GM19463 (cell line): ENCODE results near the gene SRF.

Source experiments
- ATAC-seq: cut with Tn5 transposase; IDR thresholded peaks from one replicate; pipeline ENCODE4 v1.9.1; 2021; ENCODE audit warnings: mild to moderate bottlenecking, moderate library complexity; ENCODE audit not compliant: unreplicated experiment

SRF gene

GRCh38 chr6:43207286-43207685 is 36.2 kb downstream of the SRF start:
- ATAC-seq: no peak

- no peak for ATAC-seq
These were observed 40.9 kb downstream of the SRF start for GRCh38 chr6:43211955-43212354.

- ATAC-seq: no peak
These were observed 42.4 kb downstream of the SRF start for GRCh38 chr6:43213431-43213830.

- ATAC-seq: no peak
These were observed 44.0 kb downstream of the SRF start for GRCh38 chr6:43215066-43215465.

GRCh38 chr6:43216200-43216599 is 45.1 kb downstream of the SRF start:
- no peak for ATAC-seq

GRCh38 chr6:43217351-43217750 is 46.3 kb downstream of the SRF start:
- ATAC-seq: no peak

- ATAC-seq: no peak
These were observed 48.0 kb downstream of the SRF start for GRCh38 chr6:43219119-43219518.

GRCh38 chr6:43219814-43220213 is 48.7 kb downstream of the SRF start:
- no peak for ATAC-seq

- ATAC-seq: no peak
These were observed 49.4 kb downstream of the SRF start for GRCh38 chr6:43220439-43220951.

GRCh38 chr6:43221046-43221972 is 50.2 kb downstream of the SRF start:
- no peak for ATAC-seq

- ATAC-seq: no peak
These were observed 51.5 kb downstream of the SRF start for GRCh38 chr6:43222418-43223059.

- ATAC-seq: no peak
These were observed 52.1 kb downstream of the SRF start for GRCh38 chr6:43223175-43223574.

- no peak for ATAC-seq
These were observed 55.3 kb downstream of the SRF start for GRCh38 chr6:43226192-43226851.

- peak; percentile 71 for ATAC-seq
These were observed 58.1 kb downstream of the SRF start, which contains the start of gene DNPH1 for GRCh38 chr6:43228951-43229802. Gene DNPH1, minus strand, starts transcription at chr6:43229481. Its CDS starts 25 bp downstream, at chr6:43229456.

GRCh38 chr6:43229803-43230620 is 58.9 kb downstream of the SRF start:
- ATAC-seq: no peak

- ATAC-seq: no peak
These were observed 60.0 kb downstream of the SRF start for GRCh38 chr6:43231053-43231452.
